ENCODE measurements around the gene TNS1.

DNA sequence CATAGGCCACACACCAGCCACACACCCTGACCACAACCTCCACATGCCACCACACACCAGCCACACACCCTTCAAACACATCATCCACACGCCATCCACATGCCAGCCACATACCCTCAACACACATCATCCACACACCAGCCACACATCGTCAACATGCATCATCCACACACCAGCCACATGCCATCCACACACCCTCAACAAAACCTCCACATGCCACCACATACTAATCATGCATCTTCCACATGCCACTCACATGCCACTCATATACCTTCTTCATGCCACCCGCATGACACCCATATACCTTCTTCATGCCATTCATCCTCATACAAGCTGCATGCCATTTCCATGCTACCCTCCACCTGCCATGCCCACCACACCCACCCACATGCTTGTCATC, 12.4 kb downstream of the TNS1 start:
- TF ChIP-seq CTCF (conservative IDR thresholded peaks at IDR 0.05; ENCODE audit: low read length) (no peak), EZH2phosphoT487 (IDR thresholded peaks at IDR 0.05; ENCODE audit: borderline replicate concordance) (no peak)

Data from Loucy (cell line).